ENCODE measurements around the gene APEH. TPM values are rescaled to one million over a fixed set of nuclear protein-coding genes. Genes with fewer than 3 reads are reported as not detected.
A peak's percentile ranks its signal among the peaks of the same experiment; 100 is the strongest.

APEH gene
- total RNA-seq, 1 donor from 2014 or later: 163 TPM

DNA sequence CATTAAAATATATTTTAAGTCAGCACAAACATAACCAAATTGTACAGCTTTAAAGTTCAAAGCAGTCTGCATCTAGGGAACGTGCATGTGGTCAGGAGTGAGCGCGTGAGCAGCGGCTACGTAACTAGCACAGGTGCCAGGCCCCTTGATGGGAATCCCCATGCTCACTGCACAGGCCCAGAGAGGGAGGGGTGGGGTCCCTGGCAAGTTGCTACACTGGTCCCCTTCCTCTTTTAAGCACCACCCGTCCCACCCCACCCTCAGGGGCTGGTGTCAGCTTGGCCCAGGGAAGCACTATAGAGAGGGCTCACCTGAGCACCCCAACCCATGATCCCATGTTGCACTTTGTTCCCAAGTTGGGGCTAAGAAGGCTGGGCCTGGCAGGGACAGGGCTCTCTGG lies 50.4 kb downstream of the APEH start:
- FAIRE-seq: no peak
- Histone ChIP-seq H3K27me3 (ENCODE audit: control insufficient read depth, insufficient read depth, low read length) (no peaks in the 10 kb centered on the region), H3K36me3 (ENCODE audit: control insufficient read depth, insufficient read depth, low read length) (peaks cover 16% of the 10 kb centered on the region), H3K4me3 (ENCODE audit: low read depth, low read length) (peak overlapping the region; percentile 86)
- TF ChIP-seq, protein P1, sequence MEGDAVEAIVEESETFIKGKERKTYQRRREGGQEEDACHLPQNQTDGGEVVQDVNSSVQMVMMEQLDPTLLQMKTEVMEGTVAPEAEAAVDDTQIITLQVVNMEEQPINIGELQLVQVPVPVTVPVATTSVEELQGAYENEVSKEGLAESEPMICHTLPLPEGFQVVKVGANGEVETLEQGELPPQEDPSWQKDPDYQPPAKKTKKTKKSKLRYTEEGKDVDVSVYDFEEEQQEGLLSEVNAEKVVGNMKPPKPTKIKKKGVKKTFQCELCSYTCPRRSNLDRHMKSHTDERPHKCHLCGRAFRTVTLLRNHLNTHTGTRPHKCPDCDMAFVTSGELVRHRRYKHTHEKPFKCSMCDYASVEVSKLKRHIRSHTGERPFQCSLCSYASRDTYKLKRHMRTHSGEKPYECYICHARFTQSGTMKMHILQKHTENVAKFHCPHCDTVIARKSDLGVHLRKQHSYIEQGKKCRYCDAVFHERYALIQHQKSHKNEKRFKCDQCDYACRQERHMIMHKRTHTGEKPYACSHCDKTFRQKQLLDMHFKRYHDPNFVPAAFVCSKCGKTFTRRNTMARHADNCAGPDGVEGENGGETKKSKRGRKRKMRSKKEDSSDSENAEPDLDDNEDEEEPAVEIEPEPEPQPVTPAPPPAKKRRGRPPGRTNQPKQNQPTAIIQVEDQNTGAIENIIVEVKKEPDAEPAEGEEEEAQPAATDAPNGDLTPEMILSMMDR (IDR thresholded peaks at IDR 0.05; ENCODE audit: insufficient read depth, low read length, severe bottlenecking): no peak
- peak; percentile 18 for DNase-seq (ENCODE audit: low read depth)

DNA sequence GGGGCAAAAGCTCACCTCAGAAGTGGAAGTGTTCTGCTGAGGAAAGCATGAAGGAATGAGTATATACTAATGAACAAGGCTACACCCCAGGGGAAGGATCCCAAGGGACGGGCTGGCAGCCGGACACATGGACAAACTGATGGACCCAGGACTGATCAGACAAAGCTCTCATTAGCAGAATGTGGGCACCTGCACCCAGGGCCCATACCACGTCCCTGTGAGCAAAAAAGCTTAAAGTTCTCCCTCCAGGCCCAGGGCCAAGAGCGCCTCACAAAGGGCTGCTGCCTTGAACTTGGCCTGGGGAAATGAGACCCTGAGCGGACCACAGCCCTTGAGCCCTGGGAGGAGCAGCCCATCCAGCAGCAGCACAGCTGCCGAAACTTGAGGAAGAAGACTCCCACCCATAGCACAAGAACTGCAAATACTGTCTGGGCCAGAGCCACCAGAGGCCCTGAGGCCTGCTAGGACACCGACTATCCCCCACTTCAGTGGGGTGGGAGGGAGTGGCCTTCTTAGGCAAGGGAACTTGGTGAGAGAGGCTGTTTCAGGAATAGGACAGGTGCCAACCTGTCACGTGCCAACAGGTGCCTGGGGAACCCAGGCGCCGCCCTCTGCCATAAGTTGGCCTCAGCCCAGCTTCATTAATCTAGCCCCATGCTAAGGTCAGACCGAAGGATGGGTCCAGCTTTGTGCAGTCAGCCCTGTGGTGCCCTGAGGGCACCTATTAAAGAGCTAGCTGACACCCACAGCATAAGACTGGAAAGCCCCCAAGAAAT lies 51.9 kb downstream of the APEH start:
- no peak for FAIRE-seq
- peaks cover 18% of the 10 kb centered on the region for H3K36me3 ChIP-seq (ENCODE audit: control insufficient read depth, insufficient read depth, low read length)
- no peak for DNase-seq (ENCODE audit: low read depth)

DNA sequence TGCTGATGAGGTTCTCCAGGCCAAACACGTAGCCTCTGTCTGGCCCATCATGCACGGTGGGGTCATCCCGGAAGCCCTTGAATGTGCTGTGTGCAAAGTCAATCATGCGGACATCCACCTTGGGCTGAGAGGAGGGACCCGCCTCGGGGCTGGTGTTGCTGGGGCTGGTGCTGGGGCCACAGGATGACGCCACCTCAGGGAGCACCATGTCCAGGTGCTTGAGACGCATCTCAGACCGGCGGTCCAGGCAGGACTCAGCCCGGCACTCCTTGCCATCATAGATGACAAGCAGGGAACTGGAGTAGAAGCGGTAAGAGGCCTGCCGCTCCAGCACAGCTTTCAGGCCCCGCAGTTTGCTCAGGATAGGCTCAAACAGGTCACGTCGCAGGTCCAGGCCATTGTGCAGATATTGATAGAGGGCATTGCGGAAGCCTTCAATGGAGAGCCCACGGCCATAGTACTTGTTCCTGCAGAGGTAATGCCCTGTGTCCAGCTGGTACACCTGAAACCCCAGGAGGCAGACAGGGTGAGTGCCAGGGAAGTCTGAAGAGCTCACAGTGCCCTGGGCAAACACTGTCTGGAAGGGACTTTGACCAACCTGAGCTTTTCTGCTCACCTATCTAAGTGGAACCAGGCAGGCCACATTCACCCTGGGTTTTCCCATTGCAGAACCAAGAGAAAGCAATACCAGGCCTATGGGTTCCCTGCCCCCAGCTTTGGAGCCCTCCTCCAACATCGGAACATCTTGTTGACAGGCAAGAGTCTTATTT lies 53.2 kb downstream of the APEH start:
- H3K27me3 ChIP-seq (ENCODE audit: control insufficient read depth, insufficient read depth, low read length): no peaks in the 10 kb centered on the region
- DNase-seq (ENCODE audit: low read depth) (no peak), FAIRE-seq (no peak)
- TF ChIP-seq, protein P1 (IDR thresholded peaks at IDR 0.05; ENCODE audit: insufficient read depth, low read length, severe bottlenecking): no peak
- H3K36me3 ChIP-seq (ENCODE audit: control insufficient read depth, insufficient read depth, low read length): peaks cover 8% of the 10 kb centered on the region
- H3K4me3 ChIP-seq (ENCODE audit: low read depth, low read length): no peak overlapping the region

More for the DNA sequence above, 51.9 kb downstream of the APEH start:
- H3K27me3 ChIP-seq (ENCODE audit: control insufficient read depth, insufficient read depth, low read length): no peaks in the 10 kb centered on the region
- no peak overlapping the region for H3K4me3 ChIP-seq (ENCODE audit: low read depth, low read length)
- TF ChIP-seq, protein P1 (IDR thresholded peaks at IDR 0.05; ENCODE audit: insufficient read depth, low read length, severe bottlenecking): no peak

DNA sequence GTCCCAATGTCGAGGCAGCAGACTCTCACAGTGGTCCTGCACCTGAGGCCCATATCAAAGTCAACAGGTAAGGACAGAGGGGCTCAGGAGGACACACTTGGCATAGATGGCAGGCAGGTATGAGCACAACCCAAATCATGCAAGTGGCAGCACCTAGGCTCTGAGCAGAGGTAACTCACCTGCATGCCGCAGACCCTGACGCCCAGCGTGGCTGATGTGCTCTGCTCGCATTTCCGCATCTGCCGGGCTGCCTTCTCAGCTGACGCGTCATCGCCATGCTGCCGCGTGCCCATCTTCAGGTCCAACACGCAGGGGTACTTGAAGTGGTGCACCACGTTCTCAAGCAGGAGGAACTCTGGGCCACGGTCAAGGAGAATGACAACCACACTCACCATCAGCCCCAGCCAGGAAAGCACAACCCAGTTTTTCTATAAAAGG lies 53.8 kb downstream of the APEH start:
- Histone ChIP-seq H3K36me3 (ENCODE audit: control insufficient read depth, insufficient read depth, low read length) (peaks cover 10% of the 10 kb centered on the region), H3K4me3 (ENCODE audit: low read depth, low read length) (no peak overlapping the region), H3K27me3 (ENCODE audit: control insufficient read depth, insufficient read depth, low read length) (no peaks in the 10 kb centered on the region)
- FAIRE-seq: no peak
- TF ChIP-seq, protein P1 (IDR thresholded peaks at IDR 0.05; ENCODE audit: insufficient read depth, low read length, severe bottlenecking): no peak
- no peak for DNase-seq (ENCODE audit: low read depth)

DNA sequence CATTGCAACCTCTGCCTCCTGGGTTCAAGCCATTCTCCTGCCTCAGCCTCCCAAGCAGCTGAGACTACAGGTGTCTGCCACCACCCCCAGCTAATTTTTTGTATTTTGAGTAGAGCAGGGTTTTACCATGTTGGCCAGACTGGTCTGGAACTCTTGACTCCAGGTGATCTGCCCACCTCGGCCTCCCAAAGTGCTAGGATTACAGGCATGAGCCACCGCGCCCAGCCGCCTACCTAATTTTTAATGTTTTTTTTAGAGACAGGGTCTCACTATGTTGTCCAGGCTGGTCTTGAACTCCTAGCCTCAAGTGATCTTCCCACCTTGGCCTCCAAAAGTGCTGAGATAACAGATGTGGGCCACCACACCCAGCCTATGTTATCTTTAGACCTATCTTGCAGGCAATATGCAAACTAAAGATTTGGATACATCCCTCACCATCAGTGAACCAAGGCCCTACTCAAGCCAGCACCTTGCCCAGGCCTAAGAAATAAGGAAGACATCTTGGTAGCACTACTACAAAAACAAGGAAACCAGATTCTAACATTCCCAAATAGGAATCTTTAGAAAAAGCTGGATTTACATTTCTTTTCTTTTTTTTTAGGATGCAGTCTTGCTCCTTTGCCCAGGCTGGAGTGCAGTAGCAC lies 55.9 kb downstream of the APEH start:
- H3K36me3 ChIP-seq (ENCODE audit: control insufficient read depth, insufficient read depth, low read length): peaks cover 12% of the 10 kb centered on the region
- DNase-seq (ENCODE audit: low read depth): no peak
- TF ChIP-seq, protein P1 (IDR thresholded peaks at IDR 0.05; ENCODE audit: insufficient read depth, low read length, severe bottlenecking): no peak
- H3K27me3 ChIP-seq (ENCODE audit: control insufficient read depth, insufficient read depth, low read length): no peaks in the 10 kb centered on the region
- no peak for FAIRE-seq
- H3K4me3 ChIP-seq (ENCODE audit: low read depth, low read length): no peak overlapping the region

All from bronchial epithelial cell (primary cell).